BJ (cell line): ENCODE data around the gene SEPTIN14. TPM values are rescaled to one million over a fixed set of nuclear protein-coding genes. Genes with fewer than 3 reads are reported as not detected.
"Not testable (repeated sequence)": the region's sequence is repeated elsewhere in the genome, so short reads cannot be mapped to it uniquely, and the experiment has no call there.

Experiments
- CTCF ChIA-PET: fragments of 350-600 bp; formaldehyde crosslinking; extraction: SDS; loops from one replicate; lab custom pipeline; 2021; ENCODE audit warnings: antibody characterized with exemption, inconsistent platforms; lab: Yijun Ruan, JAX
- POLR2A ChIA-PET: fragments of 300-600 bp; sonication (Branson Sonifier 250); formaldehyde crosslinking; extraction: SDS; loops from one replicate; lab custom pipeline; 2021; ENCODE audit warnings: antibody characterized with exemption; lab: Charles Lee
- DNase-seq: peaks from one replicate; pipeline ENCODE4 v3.0.0-alpha.2; 2011; ENCODE audit warnings: low read depth
- H3K27me3 ChIP-seq: 2 replicates; pipeline ENCODE4 v1.6.0; 2011; ENCODE audit warnings: low read length; ENCODE audit not compliant: control insufficient read depth, insufficient read depth
- H3K36me3 ChIP-seq: 2 replicates; pipeline ENCODE4 v1.5.1; 2011; ENCODE audit warnings: low read length; ENCODE audit not compliant: control insufficient read depth, insufficient read depth
- H3K4me3 ChIP-seq: 2 replicates; pipeline ENCODE4 v1.5.1; 2011; ENCODE audit warnings: low read depth, mild to moderate bottlenecking, control low read depth, low read length
- polyA plus RNA-seq: library from polyadenylated mRNA; depleted of rRNA; stranded (reverse); fragments of >200 nt; gene quantifications from 2 replicates; pipeline ENCODE4 v1.2.3, GENCODE V29; 2011
- TF ChIP-seq, protein P1 (sequence below): IDR thresholded peaks from 2 replicates; pipeline ENCODE4 v1.5.1; 2011; ENCODE audit warnings: low read depth, mild to moderate bottlenecking, control low read depth, inconsistent platforms, low read length, moderate library complexity; ENCODE audit not compliant: insufficient read depth

The SEPTIN14 gene
- polyA plus RNA-seq, 1 experiment = not detected

DNA sequence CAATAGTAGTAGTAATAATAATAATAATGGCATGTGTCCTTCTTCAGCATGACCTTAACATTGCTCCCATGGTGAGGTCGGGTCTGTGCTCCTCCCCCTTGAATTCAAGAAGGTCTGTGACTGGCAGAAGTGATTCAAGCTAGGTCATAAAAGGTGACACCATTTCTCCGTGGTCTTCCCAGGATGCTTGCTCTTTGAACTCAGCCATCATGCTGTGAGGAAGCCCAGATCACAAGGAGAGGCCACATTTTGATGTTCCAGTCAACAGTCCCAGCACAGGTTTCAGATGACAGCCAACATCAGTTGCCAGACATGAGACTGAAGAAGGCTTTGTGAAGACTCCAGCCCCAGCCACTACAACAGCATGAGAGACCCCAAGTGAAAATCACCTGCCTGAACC, 83.9 kb downstream of the SEPTIN14 start:
- ChIA-PET POLR2A (no interaction called here), CTCF (no interaction called here)
- H3K36me3 ChIP-seq = no peaks in the 10 kb centered on the region
- no peaks in the 10 kb centered on the region for H3K27me3 ChIP-seq
- DNase-seq = no peak
- TF ChIP-seq, protein P1, sequence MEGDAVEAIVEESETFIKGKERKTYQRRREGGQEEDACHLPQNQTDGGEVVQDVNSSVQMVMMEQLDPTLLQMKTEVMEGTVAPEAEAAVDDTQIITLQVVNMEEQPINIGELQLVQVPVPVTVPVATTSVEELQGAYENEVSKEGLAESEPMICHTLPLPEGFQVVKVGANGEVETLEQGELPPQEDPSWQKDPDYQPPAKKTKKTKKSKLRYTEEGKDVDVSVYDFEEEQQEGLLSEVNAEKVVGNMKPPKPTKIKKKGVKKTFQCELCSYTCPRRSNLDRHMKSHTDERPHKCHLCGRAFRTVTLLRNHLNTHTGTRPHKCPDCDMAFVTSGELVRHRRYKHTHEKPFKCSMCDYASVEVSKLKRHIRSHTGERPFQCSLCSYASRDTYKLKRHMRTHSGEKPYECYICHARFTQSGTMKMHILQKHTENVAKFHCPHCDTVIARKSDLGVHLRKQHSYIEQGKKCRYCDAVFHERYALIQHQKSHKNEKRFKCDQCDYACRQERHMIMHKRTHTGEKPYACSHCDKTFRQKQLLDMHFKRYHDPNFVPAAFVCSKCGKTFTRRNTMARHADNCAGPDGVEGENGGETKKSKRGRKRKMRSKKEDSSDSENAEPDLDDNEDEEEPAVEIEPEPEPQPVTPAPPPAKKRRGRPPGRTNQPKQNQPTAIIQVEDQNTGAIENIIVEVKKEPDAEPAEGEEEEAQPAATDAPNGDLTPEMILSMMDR = no peak
- no peak overlapping the region for H3K4me3 ChIP-seq

DNA sequence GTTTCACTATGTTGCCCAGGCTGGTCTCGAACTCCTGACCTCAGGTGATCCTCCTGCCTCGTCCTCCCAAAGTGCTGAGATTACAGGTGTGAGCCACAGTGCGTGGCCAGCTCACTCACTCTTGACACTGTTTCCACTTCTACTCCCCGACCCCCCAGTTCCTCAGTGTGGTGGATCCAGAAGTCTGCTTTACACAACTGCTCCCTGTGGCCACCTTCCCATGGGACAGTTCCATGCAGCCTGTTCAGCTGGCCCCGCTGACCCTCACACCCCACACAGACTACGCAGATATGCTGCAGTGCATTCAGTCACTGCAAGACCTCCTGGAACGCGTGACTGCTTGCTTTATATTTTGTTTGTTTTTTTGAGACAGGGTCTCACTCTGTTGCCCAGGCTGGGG, 86.4 kb downstream of the SEPTIN14 start:
- ChIA-PET CTCF (interaction anchor here (1.0 kb wide), 1 partner anchor 11 kb away, joined by 3 read pairs; no protein-coding TSS in a partner anchor), POLR2A (no interaction called here)
- TF ChIP-seq, protein P1 = no peak
- no peak for DNase-seq
- Histone ChIP-seq H3K27me3 (no peaks in the 10 kb centered on the region), H3K36me3 (no peaks in the 10 kb centered on the region), H3K4me3 (no peak overlapping the region)

- POLR2A ChIA-PET = no interaction called here
- CTCF ChIA-PET = interaction anchor here (1.0 kb wide), 1 partner anchor 10 kb away, joined by 3 read pairs; no protein-coding TSS in a partner anchor
- H3K36me3 ChIP-seq = no peaks in the 10 kb centered on the region
Measured at GRCh38 chr7:55775051-55775420, 87.5 kb downstream of the SEPTIN14 start.

GRCh38 chr7:55774327-55775050, 88.1 kb downstream of the SEPTIN14 start:
- TF ChIP-seq, protein P1 = no peak
- ChIA-PET CTCF (no interaction called here), POLR2A (no interaction called here)
- no peaks in the 10 kb centered on the region for H3K27me3 ChIP-seq
- no peak overlapping the region for H3K4me3 ChIP-seq
- DNase-seq = no peak
- H3K36me3 ChIP-seq = no peaks in the 10 kb centered on the region

More at GRCh38 chr7:55775051-55775420, 87.5 kb downstream of the SEPTIN14 start:
- H3K4me3 ChIP-seq = no peak overlapping the region
- no peak for DNase-seq
- H3K27me3 ChIP-seq = no peaks in the 10 kb centered on the region
- TF ChIP-seq, protein P1 = no peak

DNA sequence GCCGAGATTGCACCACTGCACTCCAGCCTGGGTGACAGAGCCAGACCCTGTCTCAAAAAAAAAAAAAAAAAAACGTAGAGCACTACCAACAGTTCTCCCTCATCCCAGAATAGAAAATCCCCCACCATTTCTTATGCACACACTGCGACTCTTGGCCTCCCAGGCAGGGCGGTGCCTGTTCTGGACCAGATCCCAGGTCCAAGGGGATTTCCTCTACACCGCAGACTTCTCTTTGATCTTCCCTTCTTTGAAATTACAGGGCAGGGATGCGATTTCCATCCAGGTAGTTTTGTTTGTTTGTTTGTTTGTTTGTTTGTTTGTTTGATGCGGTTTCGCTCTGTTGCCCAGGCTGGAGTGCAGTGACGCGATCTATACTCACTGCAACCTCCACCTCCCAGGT, 91.8 kb downstream of the SEPTIN14 start:
- POLR2A ChIA-PET = no interaction called here
- H3K4me3 ChIP-seq = no peak overlapping the region
- H3K27me3 ChIP-seq = no peaks in the 10 kb centered on the region
- TF ChIP-seq, protein P1 = no peak
- CTCF ChIA-PET = no interaction called here
- H3K36me3 ChIP-seq = no peaks in the 10 kb centered on the region
- no peak for DNase-seq

GRCh38 chr7:55753274-55753862, 109.2 kb downstream of the SEPTIN14 start:
- CTCF ChIA-PET, H3K36me3 ChIP-seq, H3K27me3 ChIP-seq, H3K4me3 ChIP-seq, POLR2A ChIA-PET, DNase-seq: not testable (repeated sequence)

GRCh38 chr7:55744706-55745105, 117.8 kb downstream of the SEPTIN14 start:
- H3K36me3 ChIP-seq, H3K4me3 ChIP-seq, DNase-seq, H3K27me3 ChIP-seq, CTCF ChIA-PET, POLR2A ChIA-PET: not testable (repeated sequence)
